ENCODE measurements around the gene MRPS15. TPM values are rescaled to one million over a fixed set of nuclear protein-coding genes. Genes with fewer than 3 reads are reported as not detected.
A peak's percentile ranks its signal among the peaks of the same experiment; 100 is the strongest.

Gene MRPS15
- polyA plus RNA-seq, 3 donors = 36.2 to 68.1 (median 66.4) TPM

GRCh38 chr1:36506276-36506920 is 42.2 kb upstream of the MRPS15 start:
- Histone ChIP-seq H4K20me1 (ENCODE audit: insufficient read depth, low read length) (no peaks in the 10 kb centered on the region), H3K4me2 (replicated peaks; ENCODE audit: extremely low read depth, low read length, poor library complexity, severe bottlenecking) (no peak overlapping the region), H3K9me3 (replicated peaks in 1 of 2; ENCODE audit: control insufficient read depth in 1 of 2, insufficient read depth in 1 of 2, low read length in 2 of 2) (no peaks in the 10 kb centered on the region), H3K79me2 (ENCODE audit: insufficient read depth, low read length) (no peaks in the 10 kb centered on the region), H3K36me3 (replicated peaks in 1 of 2; ENCODE audit: control insufficient read depth in 1 of 2, insufficient read depth in 2 of 2, low read length in 2 of 2) (no peaks in the 10 kb centered on the region), H3K27ac (ENCODE audit: low read depth in 1 of 2, low read length in 2 of 2) (no peak overlapping the region), H3K9ac (ENCODE audit: insufficient read depth, low read length, poor library complexity, severe bottlenecking) (no peak overlapping the region), H2AFZ (ENCODE audit: insufficient read depth, low read depth, low read length, poor library complexity, severe bottlenecking) (no peak overlapping the region), H3K4me3 (replicated peaks in 1 of 3; ENCODE audit: low read depth in 2 of 3, low read length in 3 of 3) (no peak overlapping the region), H3K4me1 (ENCODE audit: control insufficient read depth in 1 of 2, insufficient read depth in 2 of 2, low read length in 2 of 2) (peaks cover 4 to 6% of the 10 kb centered on the region in 2 donors), H3K27me3 (ENCODE audit: control insufficient read depth in 2 of 2, insufficient read depth in 2 of 2, low read length in 2 of 2) (no peaks in the 10 kb centered on the region)
- peak in 2 of 3 donors; percentile 15 to 33 for DNase-seq
- intact Hi-C loops (cut with micrococcal nuclease) = no loop called here
- Mint-ChIP-seq H3K27me3 (ENCODE audit: low read depth in 3 of 3) (peaks cover 0 to 7% (median 2%) of the 10 kb centered on the region in 3 donors), H3K9me3 (peaks cover 0 to 3% (median 0%) of the 10 kb centered on the region in 7 donors), H3K4me3 (peak overlapping the region in 1 of 2 donors; percentile 33), H3K36me3 (no peaks in the 10 kb centered on the region), H3K27ac (peak overlapping the region in 1 of 7 donors; percentile 26), H3K4me1 (peaks cover 8% of the 10 kb centered on the region)
- 29% methylated on average over 2 of the region's 5 CpGs for WGBS (ENCODE audit: insufficient coverage)
- TF ChIP-seq, protein P1, sequence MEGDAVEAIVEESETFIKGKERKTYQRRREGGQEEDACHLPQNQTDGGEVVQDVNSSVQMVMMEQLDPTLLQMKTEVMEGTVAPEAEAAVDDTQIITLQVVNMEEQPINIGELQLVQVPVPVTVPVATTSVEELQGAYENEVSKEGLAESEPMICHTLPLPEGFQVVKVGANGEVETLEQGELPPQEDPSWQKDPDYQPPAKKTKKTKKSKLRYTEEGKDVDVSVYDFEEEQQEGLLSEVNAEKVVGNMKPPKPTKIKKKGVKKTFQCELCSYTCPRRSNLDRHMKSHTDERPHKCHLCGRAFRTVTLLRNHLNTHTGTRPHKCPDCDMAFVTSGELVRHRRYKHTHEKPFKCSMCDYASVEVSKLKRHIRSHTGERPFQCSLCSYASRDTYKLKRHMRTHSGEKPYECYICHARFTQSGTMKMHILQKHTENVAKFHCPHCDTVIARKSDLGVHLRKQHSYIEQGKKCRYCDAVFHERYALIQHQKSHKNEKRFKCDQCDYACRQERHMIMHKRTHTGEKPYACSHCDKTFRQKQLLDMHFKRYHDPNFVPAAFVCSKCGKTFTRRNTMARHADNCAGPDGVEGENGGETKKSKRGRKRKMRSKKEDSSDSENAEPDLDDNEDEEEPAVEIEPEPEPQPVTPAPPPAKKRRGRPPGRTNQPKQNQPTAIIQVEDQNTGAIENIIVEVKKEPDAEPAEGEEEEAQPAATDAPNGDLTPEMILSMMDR (IDR thresholded peaks at IDR 0.05) = no peak

DNA sequence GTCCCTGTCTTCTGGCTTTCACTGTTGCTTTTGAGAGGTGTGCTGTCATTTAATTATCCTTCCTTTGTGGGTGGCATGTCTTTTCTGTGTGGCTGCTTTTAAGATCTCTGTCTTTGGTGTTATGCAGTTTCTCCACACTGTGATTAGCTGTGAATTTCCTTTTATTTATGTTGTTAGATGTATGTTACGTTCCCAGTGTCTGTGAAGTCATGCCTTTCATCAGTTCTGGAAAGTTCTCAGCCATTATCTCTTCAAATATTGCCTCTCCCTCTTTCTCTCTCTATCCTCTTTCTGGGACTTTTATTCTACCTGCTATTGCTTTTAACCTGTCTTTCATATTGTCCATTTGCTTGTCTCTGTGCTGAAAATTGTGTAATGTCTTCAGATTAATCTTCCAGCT is 39.5 kb upstream of the MRPS15 start:
- no peak overlapping the region for H2AFZ ChIP-seq (ENCODE audit: insufficient read depth, low read depth, low read length, poor library complexity, severe bottlenecking)
- intact Hi-C loops (cut with micrococcal nuclease) = no loop called here
- H3K27me3 Mint-ChIP-seq (ENCODE audit: low read depth in 3 of 3) = peaks cover 3 to 7% (median 3%) of the 10 kb centered on the region in 3 donors
- no peaks in the 10 kb centered on the region for H3K27me3 ChIP-seq (ENCODE audit: control insufficient read depth in 2 of 2, insufficient read depth in 2 of 2, low read length in 2 of 2)
- no peak overlapping the region for H3K27ac ChIP-seq (ENCODE audit: low read depth in 1 of 2, low read length in 2 of 2)
- no peaks in the 10 kb centered on the region for H3K36me3 Mint-ChIP-seq
- no peaks in the 10 kb centered on the region for H4K20me1 ChIP-seq (ENCODE audit: insufficient read depth, low read length)
- H3K9ac ChIP-seq (ENCODE audit: insufficient read depth, low read length, poor library complexity, severe bottlenecking) = no peak overlapping the region
- no CpG with 5 or more reads among the region's 1 CpG for WGBS (ENCODE audit: insufficient coverage)
- H3K79me2 ChIP-seq (ENCODE audit: insufficient read depth, low read length) = no peaks in the 10 kb centered on the region
- H3K4me1 ChIP-seq (ENCODE audit: control insufficient read depth in 1 of 2, insufficient read depth in 2 of 2, low read length in 2 of 2) = no peaks in the 10 kb centered on the region
- H3K36me3 ChIP-seq (replicated peaks in 1 of 2; ENCODE audit: control insufficient read depth in 1 of 2, insufficient read depth in 2 of 2, low read length in 2 of 2) = no peaks in the 10 kb centered on the region
- no peak overlapping the region for H3K4me3 ChIP-seq (replicated peaks in 1 of 3; ENCODE audit: low read depth in 2 of 3, low read length in 3 of 3)
- TF ChIP-seq, protein P1 (IDR thresholded peaks at IDR 0.05) = no peak
- H3K9me3 ChIP-seq (replicated peaks in 1 of 2; ENCODE audit: control insufficient read depth in 1 of 2, insufficient read depth in 1 of 2, low read length in 2 of 2) = no peaks in the 10 kb centered on the region
- DNase-seq = no peak
- H3K9me3 Mint-ChIP-seq = peaks cover 0 to 3% (median 0%) of the 10 kb centered on the region in 7 donors
- H3K27ac Mint-ChIP-seq = no peak overlapping the region
- H3K4me1 Mint-ChIP-seq = peaks cover 4% of the 10 kb centered on the region
- H3K4me2 ChIP-seq (replicated peaks; ENCODE audit: extremely low read depth, low read length, poor library complexity, severe bottlenecking) = no peak overlapping the region
- H3K4me3 Mint-ChIP-seq = no peak overlapping the region

Measured in CD14-positive monocyte (primary cell).